COR-L47 (cell line): ENCODE measurements around the gene B3GNT8.
"Not testable (repeated sequence)": the region's sequence is repeated elsewhere in the genome, so short reads cannot be mapped to it uniquely, and the experiment has no call there.

Experiments
- DNase-seq: peaks from one replicate; lab custom pipeline; 2025; lab: John Stamatoyannopoulos, UW

B3GNT8 gene

DNA sequence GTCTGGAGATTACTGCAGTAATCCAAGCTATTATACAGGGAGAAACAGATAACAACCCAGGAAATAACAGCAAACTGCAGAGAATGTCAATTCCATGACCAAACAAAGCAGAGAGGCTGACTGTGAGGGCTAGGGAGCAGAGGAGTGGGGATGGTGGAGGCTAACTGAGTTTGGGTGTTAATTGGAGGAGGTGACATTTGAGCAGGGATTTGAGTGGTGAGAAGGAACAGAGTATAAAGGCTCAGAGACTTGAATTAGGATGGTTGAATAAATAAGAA is 9.4 kb upstream of the B3GNT8 start:
- DNase-seq: no peak

DNA sequence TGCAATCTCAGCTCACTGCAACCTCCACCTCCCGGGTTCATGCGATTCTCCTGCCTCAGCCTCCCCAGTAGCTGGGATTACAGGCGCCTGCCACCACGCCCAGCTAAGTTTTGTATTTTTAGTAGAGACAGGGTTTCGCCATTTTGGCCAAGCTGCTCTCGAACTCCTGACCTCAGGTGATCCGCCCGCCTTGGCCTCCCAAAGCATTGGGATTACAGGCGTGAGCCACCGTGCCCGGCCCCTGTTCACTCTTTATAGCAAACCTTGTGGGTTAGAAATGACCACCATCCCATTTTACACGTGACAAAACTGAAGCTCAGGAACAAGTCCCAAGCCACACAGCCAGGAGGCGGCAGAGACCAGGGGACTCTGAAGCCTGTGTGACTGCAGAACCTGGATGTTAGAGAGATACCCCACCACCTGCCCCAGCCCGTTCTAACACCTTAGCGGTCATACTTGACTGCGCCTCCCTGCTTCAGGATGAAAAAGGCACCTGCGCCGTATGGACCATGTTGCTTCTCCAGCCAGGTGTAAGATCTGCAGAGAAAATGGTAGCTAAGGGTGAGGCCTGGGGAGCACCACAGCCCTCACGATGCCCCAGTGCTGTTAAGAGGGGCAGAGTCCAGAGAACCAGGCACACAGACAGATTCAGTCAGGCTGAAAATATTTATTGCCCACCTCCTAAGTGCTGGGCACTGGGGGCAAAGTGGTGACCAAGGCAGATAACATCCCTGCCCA is 8.9 kb upstream of the B3GNT8 start:
- DNase-seq: no peak

DNA sequence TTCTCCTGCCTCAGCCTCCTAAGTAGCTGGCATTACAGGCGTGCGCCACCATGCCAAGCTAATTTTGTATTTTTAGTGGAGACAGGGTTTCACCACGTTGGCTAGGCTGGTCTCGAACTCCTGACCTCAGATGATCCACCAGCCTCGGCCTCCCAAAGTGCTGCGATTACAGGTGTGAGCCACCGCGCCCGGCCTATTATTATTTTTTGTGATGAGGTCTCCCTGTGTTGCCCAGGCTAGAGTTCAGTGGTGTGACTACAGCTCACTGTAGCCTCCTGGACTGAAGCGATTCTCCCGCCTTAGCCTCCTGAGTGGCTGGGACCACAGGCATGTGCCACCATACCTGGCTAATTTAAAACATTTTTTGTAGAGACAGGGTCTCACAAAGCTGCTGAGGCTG is 8.2 kb upstream of the B3GNT8 start:
- DNase-seq: not testable (repeated sequence)

DNA sequence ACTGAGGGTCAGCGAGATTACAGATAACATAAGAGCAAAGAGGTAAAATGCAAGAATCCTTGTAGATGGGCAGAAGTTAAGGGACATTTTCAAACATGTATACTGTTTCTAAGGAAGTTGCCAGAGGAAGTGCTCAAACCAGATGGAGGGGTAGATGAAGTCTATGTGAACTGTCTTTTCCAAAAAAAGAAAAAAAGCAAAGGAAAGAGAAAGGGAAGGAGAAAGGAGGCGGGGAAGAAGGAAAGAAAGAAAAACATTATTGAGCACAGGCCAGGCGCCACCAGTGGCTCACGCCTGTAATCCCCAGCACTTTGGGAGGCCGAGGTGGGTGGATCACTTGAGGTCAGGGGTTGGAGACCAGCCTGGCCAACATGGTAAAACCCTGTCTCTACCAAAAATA is 7.3 kb upstream of the B3GNT8 start:
- no peak for DNase-seq

DNA sequence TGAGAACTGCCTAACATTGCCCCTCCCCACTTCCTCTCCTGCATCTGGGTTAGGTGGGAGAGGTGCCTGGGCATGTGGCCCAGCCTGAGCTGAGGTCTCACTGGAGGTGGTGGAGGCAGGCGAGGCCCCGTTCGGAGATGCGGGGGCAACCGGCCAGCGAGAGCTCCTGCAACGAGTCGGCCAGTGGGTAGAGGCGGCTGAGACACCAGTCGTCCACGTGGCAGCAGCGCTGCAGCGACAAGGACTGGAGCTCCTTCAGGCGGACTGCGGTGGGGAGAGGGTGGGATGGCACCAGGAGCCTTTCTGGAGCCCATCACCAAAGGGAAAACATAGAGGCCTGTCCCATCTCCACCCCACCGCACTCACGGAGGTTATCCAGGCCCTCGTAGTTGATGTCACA is 6.0 kb upstream of the B3GNT8 start:
- no peak for DNase-seq

DNA sequence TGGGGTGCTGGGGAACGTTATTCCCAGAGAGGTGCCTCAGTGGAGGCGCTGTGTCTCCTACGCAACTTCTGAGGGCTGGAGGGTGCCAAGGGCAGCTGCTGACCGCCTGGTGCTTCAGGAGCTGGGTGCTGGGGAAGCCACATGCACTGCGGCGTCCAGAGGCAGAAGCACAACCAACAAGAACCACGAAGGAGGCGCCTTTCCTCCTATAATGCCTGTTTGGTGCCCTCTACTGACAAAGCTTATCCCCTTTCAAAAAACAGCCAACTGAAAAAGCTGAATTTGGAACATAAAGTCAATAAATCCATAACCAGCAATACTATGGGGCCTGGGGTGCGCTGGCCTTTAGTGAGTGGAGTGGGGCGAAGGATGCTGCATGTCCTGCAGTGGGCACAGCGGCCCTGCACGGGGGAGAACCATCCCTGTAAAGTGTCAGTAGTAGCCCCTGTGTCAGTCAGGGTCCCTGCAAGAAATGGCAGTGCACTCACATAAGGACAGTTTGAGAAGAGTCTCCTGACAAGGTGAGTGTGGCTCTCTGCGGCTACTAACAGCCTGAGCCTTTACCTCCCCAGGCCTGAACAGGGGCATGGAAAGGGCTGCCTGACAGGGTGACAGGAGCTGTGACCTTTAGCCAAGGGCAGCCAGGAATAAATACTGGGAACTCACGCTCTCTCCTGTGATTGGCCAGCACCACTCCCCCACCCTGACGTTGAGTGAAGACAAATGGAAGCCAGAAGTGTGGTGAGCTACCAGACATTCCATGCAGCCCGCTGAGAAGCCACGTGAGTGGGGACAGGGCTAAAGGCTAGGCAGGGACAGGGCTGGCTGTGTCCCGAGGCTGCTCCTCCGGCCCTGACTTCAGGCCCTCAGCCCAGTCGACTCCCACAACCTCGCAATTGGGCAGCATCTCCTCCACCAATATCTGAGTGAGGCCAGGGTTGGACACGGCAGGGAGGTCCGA is 4.5 kb upstream of the B3GNT8 start:
- DNase-seq: no peak

DNA sequence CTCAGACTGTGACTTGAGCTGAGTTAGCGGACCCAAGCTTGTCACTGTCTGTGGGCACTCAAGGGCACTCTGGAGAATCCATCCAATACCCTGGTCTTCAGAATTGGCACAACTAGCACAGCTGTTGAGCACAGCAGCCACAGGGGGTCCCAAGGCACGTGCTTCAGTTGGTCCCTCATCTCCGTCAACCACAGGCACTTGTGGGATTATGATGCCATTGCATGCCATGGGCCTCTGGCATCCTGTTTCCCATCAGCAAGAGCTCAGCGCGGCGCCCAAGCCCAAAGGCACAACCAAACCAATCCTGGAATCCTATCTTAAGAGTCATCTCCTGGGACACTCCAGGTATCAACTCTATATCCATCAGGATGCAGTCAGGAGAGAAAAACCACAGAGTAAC is 3.7 kb upstream of the B3GNT8 start:
- no peak for DNase-seq

DNA sequence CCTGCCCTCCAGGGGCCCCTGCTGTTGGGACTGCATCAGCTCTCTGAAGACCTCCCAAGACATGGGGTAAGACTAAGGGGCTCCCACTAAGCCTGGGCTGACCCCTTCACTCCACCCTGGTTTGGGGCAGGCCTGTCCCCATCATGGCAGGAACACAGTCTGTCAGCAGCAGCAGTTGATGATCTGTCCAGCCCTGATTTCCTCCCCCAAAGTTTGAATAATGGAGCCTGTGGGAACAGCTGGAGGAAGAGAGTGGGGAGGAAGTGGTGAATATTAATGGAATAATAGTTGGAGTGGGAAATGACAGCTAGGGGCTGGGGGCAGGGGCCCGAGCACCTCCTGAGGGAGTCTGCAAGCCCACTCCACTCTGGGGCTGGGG is 1.3 kb upstream of the B3GNT8 start:
- no peak for DNase-seq

DNA sequence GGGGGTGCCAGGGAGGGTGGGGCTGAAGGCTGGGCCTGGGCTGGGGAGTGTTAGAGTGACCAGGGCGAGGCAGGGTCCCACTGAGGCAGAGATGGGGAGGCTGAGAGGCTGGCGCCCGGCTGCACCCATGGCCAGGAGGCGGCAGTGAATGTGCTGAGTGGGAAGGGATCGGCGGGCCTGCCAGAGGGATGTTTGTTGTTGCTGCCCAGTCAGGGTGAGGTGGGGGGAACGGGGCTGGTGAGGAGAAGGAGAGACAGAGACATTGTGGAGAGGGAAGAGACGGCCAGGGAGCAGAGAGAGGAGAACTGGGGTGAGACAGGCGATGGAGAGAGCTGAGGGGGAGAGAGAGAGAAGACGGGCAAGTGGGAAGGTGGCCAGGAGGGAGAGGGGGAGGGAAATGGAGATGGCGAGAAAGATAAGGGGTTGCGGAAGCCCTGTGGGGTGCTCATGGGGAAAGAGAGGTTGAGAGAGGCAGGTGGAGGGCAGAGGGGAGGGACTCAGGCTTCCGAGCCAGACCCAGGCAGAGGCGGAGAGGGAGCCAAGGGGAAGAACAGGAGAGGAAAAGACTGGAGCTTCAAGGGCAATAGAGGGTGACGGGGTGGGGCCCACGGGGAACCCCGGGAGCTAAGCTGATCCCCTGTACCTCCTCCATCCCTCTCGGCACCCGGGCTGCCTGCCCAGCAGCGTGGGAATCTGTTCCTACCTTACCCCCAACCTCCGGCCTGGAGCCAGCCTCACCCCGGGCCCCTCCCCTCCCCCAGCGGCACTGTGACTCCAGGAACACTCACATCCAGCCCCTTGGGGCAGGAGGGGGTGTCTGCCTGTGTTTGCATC is 690 bp upstream of the B3GNT8 start:
- no peak for DNase-seq

DNA sequence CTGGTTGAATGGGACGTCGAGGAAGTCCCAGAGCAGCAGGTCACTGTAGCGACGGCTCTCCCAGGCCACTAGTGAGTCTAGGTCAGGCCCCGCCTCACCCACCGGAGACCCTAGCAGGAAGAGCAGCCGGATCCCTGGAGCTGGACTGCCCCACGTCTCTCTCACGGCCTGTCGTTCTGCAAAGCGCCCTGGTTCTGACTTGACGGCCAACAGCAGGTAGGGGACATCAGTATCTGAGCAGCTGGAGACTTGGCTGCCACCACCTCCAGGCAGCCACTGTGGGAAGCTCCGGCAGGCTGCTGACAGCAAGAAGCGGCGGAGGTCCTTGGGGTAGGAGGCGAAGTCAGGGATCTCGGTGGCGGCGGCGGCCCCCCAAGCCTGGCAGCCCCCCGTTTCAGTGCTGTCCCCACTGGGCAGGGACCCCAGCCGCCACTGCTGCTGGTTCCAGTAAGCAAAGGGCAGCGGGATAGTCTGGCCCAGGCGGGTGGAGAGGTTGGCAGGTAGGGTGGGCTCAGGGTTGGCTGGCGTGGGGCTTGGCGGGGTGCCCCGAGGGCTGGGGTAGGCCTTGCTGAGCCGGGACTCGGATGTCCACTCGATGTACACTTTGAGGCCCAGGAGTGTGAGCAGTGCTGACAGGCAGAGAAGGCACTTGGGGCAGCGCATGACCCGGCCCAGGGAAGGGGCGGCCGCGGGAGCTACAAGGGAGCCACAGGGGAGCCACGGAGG is 895 bp downstream of the B3GNT8 start:
- DNase-seq: no peak

DNA sequence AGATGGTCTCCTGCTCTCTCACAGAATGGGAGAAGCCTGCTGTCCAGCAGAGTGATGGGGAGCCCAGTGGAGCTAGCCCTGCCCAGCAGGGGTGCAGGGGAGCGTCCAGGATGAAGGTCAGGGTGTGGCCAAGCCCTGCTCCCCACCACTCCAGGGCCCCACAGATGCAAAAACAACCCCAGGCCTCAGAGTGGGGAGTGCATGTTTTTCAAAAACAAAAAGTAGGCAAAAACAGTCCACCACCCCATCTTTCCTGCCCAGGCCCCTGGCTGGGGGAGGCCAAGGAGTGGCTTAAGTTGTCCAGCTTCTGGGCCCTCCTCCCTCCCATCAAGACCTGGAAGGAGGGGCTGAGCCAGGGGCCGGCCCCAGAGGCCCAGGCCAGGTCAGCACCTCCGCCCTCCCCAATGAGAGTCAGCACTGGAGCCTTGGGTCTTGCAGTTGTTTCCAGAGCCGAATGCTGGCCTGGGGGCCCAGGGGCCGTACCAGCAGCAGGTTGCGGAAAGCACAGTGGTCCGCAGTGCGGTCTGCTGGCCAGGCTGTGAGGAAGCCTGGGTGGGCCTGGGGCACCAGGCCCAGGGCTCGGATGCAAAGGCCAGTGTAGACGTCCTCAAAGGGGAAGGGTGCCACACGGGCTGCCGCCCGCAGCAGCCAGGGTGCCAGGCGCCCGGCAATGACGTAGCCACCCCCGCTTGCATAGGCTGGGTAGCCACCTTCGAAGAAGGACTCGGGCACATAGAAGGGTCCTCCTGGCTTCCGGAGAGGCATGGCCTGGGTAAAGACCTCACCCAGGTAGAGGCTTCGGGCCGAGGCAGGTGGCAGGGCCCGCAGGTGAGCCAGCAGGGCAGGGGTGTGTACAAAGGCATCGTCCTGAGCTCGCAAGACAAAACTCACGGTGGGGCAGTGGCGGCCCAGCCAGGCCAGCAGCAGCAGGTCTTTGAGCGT is 1.7 kb downstream of the B3GNT8 start:
- no peak for DNase-seq

DNA sequence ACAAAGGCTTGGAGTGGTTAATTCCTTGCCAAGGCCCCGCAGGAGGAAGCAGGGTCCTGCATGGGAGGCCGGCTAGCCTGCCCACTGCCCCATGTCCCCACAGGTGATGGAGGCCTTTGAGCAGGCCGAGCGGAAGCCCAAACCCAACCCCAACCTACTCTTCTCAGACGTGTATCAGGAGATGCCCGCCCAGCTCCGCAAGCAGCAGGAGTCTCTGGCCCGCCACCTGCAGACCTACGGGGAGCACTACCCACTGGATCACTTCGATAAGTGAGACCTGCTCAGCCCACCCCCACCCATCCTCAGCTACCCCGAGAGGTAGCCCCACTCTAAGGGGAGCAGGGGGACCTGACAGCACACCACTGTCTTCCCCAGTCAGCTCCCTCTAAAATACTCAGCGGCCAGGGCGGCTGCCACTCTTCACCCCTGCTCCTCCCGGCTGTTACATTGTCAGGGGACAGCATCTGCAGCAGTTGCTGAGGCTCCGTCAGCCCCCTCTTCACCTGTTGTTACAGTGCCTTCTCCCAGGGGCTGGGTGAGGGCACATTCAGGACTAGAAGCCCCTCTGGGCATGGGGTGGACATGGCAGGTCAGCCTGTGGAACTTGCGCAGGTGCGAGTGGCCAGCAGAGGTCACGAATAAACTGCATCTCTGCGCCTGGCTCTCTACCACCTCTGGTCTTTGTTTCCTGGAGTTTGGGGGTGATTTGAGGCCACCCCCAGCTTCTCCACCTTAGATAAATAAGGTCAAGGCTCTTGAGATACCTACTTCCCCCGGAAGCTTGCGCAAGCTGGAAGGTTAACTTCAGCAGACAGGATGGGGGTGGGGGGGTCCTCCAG is 2.6 kb downstream of the B3GNT8 start:
- DNase-seq: no peak

DNA sequence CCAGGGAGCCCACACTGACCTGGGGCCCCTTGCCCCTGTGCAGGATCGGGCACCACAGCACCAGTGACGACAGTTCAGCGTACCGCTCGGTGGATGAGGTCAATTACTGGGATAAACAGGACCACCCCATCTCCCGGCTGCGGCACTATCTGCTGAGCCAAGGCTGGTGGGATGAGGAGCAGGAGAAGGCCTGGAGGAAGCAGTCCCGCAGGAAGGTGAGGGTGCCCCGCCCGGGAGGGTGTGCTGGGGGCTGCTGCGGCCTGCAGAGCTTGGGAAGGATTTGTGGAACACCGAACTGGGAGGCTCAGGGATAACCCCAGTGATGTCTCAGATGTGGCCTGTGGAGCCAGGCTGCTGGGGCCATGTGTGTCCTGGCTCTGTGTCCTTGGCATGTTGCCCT is 4.2 kb downstream of the B3GNT8 start:
- no peak for DNase-seq

DNA sequence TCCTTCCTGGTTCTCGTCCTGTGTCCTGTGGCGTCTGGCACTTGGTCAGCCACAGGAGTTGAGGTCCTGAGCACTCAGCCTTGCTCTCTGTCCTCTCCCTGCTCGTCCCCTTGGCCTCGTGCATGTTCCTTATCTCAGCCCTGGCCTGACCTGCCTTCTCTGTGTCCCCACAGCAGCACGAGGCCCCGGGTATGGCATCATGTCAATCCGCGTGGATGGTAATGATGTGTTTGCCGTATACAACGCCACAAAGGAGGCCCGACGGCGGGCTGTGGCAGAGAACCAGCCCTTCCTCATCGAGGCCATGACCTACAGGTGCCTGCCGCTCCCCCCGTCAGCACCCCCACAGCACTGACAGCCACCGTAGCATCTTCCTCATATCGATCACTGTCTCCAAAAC is 4.7 kb downstream of the B3GNT8 start:
- no peak for DNase-seq

DNA sequence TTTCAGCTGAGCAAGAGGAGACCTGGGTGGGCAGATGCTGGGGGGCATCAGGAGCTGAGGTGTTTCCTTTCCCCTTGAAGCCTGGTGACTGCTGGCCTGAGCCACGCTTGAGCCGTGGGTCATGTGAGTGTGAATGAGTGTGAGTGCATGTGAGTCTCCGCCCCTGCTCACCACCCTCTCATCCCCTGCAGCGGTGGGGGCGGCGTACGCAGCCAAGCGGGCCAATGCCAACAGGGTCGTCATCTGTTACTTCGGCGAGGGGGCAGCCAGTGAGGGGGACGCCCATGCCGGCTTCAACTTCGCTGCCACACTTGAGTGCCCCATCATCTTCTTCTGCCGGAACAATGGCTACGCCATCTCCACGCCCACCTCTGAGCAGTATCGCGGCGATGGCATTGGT is 5.2 kb downstream of the B3GNT8 start:
- no peak for DNase-seq

DNA sequence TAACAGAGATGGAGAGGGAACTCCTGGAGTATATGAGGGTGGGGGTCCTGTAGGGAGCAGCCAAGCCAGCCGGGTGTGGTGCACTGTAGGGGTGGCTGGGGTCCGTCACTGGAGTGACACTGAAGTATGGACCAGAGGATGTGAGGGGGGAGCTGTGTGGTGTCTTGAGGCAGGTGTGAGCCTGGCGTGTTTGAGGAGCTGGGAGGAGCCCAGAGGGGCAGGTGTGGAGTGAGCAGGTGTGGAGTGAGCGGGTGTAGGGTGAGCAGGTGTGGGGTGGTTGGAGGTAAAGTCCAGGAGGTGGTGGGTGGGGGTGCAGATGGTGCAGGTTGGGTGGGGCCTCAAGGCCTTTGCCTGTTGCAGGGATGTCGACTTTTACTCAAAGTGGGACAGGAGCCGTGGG is 5.9 kb downstream of the B3GNT8 start:
- no peak for DNase-seq

DNA sequence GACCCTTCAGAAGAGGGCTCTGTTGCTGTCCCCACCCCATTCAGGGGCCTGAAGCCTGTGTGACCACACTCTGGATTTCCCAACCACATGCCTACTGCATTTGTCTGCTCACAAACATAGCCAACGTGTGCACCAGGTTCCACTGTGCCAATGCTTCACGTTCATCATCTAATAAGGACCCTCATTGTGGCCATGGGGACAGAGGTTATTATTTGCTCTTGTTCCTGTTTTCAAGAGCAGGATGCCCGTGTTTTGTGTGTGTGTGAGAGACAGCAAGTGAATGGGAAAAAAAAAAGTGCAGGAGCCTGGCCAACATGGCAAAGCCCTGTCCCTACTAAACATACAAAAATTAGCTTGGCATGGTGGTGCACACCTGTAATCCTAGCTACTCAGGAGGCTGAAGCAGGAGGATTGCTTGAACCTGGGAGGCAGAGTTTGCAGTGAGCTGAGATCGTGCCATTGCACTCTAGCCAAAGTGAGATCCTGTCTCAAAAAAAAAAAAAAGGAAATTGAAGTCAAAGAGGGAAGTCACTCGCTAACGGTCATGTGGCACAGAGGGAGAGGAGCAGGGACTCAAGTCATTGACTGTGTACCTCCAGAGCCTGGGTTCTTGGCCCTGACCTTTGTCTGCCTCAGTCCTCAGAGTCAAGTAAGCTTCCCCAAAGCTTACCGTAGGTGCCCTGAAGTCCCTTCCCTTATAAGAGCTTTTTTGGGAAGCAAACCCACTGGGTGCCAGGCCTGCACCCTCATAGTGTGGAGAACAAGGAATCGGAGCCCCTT is 6.9 kb downstream of the B3GNT8 start:
- no peak for DNase-seq

DNA sequence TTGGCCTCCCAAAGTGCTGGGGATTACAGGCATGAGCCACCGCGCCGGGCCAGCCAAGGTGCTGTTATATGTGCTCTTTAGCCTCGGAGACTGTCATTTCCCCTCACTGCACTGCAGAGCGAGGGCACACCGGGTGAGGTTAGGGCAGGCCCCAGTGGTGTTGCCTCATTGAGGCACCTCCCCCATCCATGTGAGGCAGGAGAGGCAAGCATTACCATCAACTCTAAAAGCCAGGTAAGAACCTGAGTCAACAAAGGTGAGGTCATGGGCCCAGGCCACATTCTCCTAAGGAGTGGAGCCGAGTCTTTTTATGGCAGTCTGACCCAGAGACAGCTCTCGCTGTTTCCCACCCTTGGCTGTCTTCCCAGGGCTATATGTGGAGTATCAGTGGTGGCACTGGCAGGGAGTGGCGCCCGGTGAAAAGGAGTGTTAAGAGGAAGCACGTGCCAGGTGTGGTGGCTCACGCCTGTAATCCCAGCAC is 10.9 kb downstream of the B3GNT8 start:
- no peak for DNase-seq

DNA sequence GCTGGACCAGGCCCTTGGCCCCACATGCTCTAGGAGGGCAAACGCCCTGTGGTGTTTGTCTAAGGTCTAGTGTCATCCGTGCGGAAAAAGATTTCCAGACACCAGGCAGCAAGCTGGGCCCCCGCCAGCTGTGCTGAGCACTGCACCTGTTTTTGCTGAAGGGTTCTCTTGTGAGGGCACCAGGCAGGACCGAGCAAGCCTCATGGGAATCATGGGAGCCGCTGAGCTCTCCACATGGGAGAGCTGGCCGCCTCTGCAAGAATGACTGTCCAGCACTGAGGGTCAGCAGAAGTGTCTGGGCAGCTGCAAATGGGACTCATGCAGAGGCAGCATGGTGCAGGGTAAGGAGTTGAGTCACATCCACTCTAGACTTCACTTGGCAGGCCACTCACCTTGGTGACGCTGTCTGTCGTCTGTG is 12.0 kb downstream of the B3GNT8 start:
- DNase-seq: no peak
